ENCODE data around the gene SRC.

SRC gene

GRCh38 chr20:37451616-37452015 lies 105.7 kb downstream of the SRC start:
- no peak for TF ChIP-seq CTCF (IDR thresholded peaks at IDR 0.05; ENCODE audit: low read depth, low read length)
- DNase-seq (ENCODE audit: extremely low read depth, low read depth) = no peak

- TF ChIP-seq CTCF (IDR thresholded peaks at IDR 0.05; ENCODE audit: low read depth, low read length) = no peak
- DNase-seq (ENCODE audit: extremely low read depth, low read depth) = no peak
Observed at GRCh38 chr20:37452236-37452635, 106.3 kb downstream of the SRC start.

GRCh38 chr20:37453288-37453687 lies 107.3 kb downstream of the SRC start:
- no peak for TF ChIP-seq CTCF (IDR thresholded peaks at IDR 0.05; ENCODE audit: low read depth, low read length)
- DNase-seq (ENCODE audit: extremely low read depth, low read depth) = no peak

- DNase-seq (ENCODE audit: extremely low read depth, low read depth) = no peak
- TF ChIP-seq CTCF (IDR thresholded peaks at IDR 0.05; ENCODE audit: low read depth, low read length) = no peak
Observed at GRCh38 chr20:37453836-37454235, 107.9 kb downstream of the SRC start.

GRCh38 chr20:37454636-37455385 lies 108.9 kb downstream of the SRC start:
- no peak for DNase-seq (ENCODE audit: extremely low read depth, low read depth)
- TF ChIP-seq CTCF (IDR thresholded peaks at IDR 0.05; ENCODE audit: low read depth, low read length) = no peak

Measured in AG09319 (cell line).